ENCODE measurements around the gene TOR1A. TPM values are rescaled to one million over a fixed set of nuclear protein-coding genes. Genes with fewer than 3 reads are reported as not detected.

Gene TOR1A
- total and polyA plus RNA-seq, 11 donors, result 10.5 to 27.3 (median 15.7) TPM

GRCh38 chr9:129781981-129782380 is 42.0 kb downstream of the TOR1A start:
- no peak for ATAC-seq
- 60 to 75% (median 65%) methylated on average over 5 of the region's 5 CpGs for WGBS, 4 donors
- Histone ChIP-seq H3K9me3 (no peaks in the 10 kb centered on the region), H3K27ac (no peak overlapping the region), H3K27me3 (peaks cover 0 to 3% (median 0%) of the 10 kb centered on the region in 9 donors), H3K36me3 (no peaks in the 10 kb centered on the region), H3K4me1 (peaks cover 0 to 19% (median 9%) of the 10 kb centered on the region in 12 donors), H3K4me3 (no peak overlapping the region)
- TF ChIP-seq CTCF (IDR thresholded peaks at IDR 0.05) (no peak), POLR2A (IDR thresholded peaks at IDR 0.05) (no peak)
- intact Hi-C loops (cut with DNase I), result loop anchor here (2.0 to 5.0 kb wide), 7 partner anchors 43 to 651 kb away; partner anchors contain the start of gene ASB6 (in 8 of the 10)
- no peak for DNase-seq

- H3K9me3 ChIP-seq, result no peaks in the 10 kb centered on the region
- H3K4me1 ChIP-seq, result peaks cover 0 to 28% (median 14%) of the 10 kb centered on the region in 12 donors
- DNase-seq (no peak), ATAC-seq (no peak)
- H3K4me3 ChIP-seq, result no peak overlapping the region
- H3K27ac ChIP-seq, result no peak overlapping the region
- no peaks in the 10 kb centered on the region for H3K36me3 ChIP-seq
- intact Hi-C loops (cut with DNase I), result loop anchor here in 8 of 10 donors (5.0 kb wide), 3 partner anchors 139 to 649 kb away; partner anchors contain the start of gene ASB6 (in 6 of the 8)
- WGBS, 4 donors, result 84 to 90% (median 85%) methylated on average over 8 of the region's 8 CpGs
- no peak for TF ChIP-seq POLR2A (IDR thresholded peaks at IDR 0.05)
- no peak for TF ChIP-seq CTCF (IDR thresholded peaks at IDR 0.05)
- H3K27me3 ChIP-seq, result no peaks in the 10 kb centered on the region
These were observed 42.8 kb downstream of the TOR1A start for GRCh38 chr9:129781131-129781530.

- no peak overlapping the region for H3K4me3 ChIP-seq
- H3K9me3 ChIP-seq, result no peaks in the 10 kb centered on the region
- no peaks in the 10 kb centered on the region for H3K36me3 ChIP-seq
- ATAC-seq, result no peak
- H3K4me1 ChIP-seq, result peaks cover 0 to 28% (median 14%) of the 10 kb centered on the region in 12 donors
- H3K27ac ChIP-seq, result no peak overlapping the region
- H3K27me3 ChIP-seq, result no peaks in the 10 kb centered on the region
- TF ChIP-seq POLR2A (IDR thresholded peaks at IDR 0.05) (no peak), CTCF (IDR thresholded peaks at IDR 0.05) (no peak)
- WGBS, 4 donors, result 90 to 95% (median 91%) methylated on average over 7 of the region's 7 CpGs
- intact Hi-C loops (cut with DNase I), result loop anchor here in 8 of 10 donors (5.0 kb wide), 3 partner anchors 137 to 647 kb away; partner anchors contain the start of gene ASB6 (in 6 of the 8)
- DNase-seq, result no peak
These were observed 44.3 kb downstream of the TOR1A start for GRCh38 chr9:129779560-129780190.

GRCh38 chr9:129778469-129778868 is 45.5 kb downstream of the TOR1A start:
- no peak overlapping the region for H3K4me3 ChIP-seq
- H3K27ac ChIP-seq, result no peak overlapping the region
- 74 to 95% (median 89%) methylated on average over 3 of the region's 3 CpGs for WGBS, 4 donors
- no peak for ATAC-seq
- no peaks in the 10 kb centered on the region for H3K9me3 ChIP-seq
- intact Hi-C loops (cut with DNase I), result loop anchor here in 1 of 10 donors (5.0 kb wide), 1 partner anchor 641 kb away; no protein-coding TSS in a partner anchor
- H3K36me3 ChIP-seq, result no peaks in the 10 kb centered on the region
- TF ChIP-seq CTCF (IDR thresholded peaks at IDR 0.05), result no peak
- TF ChIP-seq POLR2A (IDR thresholded peaks at IDR 0.05), result no peak
- H3K27me3 ChIP-seq, result no peaks in the 10 kb centered on the region
- no peak for DNase-seq
- peaks cover 0 to 31% (median 14%) of the 10 kb centered on the region in 12 donors for H3K4me1 ChIP-seq
